ENCODE data around the gene ELOVL4.

DNA sequence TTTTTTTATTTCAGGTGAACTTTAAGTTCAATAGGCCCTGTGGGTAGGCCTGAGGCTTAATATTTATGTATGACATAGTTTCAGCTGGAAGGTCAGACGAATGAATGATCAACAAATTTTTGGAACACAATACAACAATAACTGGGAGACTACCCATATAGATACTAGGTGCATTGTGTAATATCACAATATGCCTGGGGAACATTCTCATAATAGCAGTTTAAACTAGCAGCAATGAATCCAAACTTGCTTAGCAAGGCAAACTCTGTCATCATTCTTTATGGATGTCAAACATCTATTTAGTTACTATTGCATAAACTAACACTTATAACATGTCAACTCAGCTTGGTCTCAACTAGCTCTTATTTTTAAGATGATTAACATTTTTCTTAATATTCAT lies 49.3 kb downstream of the ELOVL4 start:
- TF ChIP-seq, protein P1, sequence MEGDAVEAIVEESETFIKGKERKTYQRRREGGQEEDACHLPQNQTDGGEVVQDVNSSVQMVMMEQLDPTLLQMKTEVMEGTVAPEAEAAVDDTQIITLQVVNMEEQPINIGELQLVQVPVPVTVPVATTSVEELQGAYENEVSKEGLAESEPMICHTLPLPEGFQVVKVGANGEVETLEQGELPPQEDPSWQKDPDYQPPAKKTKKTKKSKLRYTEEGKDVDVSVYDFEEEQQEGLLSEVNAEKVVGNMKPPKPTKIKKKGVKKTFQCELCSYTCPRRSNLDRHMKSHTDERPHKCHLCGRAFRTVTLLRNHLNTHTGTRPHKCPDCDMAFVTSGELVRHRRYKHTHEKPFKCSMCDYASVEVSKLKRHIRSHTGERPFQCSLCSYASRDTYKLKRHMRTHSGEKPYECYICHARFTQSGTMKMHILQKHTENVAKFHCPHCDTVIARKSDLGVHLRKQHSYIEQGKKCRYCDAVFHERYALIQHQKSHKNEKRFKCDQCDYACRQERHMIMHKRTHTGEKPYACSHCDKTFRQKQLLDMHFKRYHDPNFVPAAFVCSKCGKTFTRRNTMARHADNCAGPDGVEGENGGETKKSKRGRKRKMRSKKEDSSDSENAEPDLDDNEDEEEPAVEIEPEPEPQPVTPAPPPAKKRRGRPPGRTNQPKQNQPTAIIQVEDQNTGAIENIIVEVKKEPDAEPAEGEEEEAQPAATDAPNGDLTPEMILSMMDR (IDR thresholded peaks at IDR 0.05; ENCODE audit: low read depth, low read length, poor library complexity, severe bottlenecking), result no peak
- TF ChIP-seq EZH2phosphoT487 (IDR thresholded peaks at IDR 0.05; ENCODE audit: borderline replicate concordance, low read length), result no peak
